ENCODE measurements around the gene PAX2. TPM values are rescaled to one million over a fixed set of nuclear protein-coding genes. Genes with fewer than 3 reads are reported as not detected.

The PAX2 gene
- total RNA-seq, 1 donor from 2014 or later = 0.34 TPM

GRCh38 chr10:100817268-100817839, 72.0 kb downstream of the PAX2 start:
- Histone ChIP-seq H4K20me1 (ENCODE audit: low read depth) (peaks cover 91% of the 10 kb centered on the region), H3F3A (ENCODE audit: low read depth) (peaks cover 30% of the 10 kb centered on the region), H3K4me1 (peaks cover 12% of the 10 kb centered on the region), H3K79me2 (ENCODE audit: low read depth) (no peaks in the 10 kb centered on the region), H3K4me3 (no peak overlapping the region), H3K4me2 (no peak overlapping the region), H2AFZ (replicated peaks) (no peak overlapping the region), H3K27me3 (peaks cover 99% of the 10 kb centered on the region), H3K9ac (no peak overlapping the region), H3K27ac (no peak overlapping the region), H3K36me3 (no peaks in the 10 kb centered on the region), H3K9me3 (ENCODE audit: low read depth) (no peaks in the 10 kb centered on the region)
- H3K4me1 Mint-ChIP-seq = peaks cover 13% of the 10 kb centered on the region
- DNase-seq (ENCODE audit: low spot score) = peak; percentile 70
- no peaks in the 10 kb centered on the region for H3K36me3 Mint-ChIP-seq
- no peaks in the 10 kb centered on the region for H3K9me3 Mint-ChIP-seq
- no peak overlapping the region for H3K27ac Mint-ChIP-seq
- peaks cover 32% of the 10 kb centered on the region for H3K27me3 Mint-ChIP-seq (ENCODE audit: insufficient read depth, low read depth)
- no peak overlapping the region for H3K4me3 Mint-ChIP-seq
- TF ChIP-seq EZH2 (IDR thresholded peaks at IDR 0.05) = peak; percentile 57
- no peak for TF ChIP-seq EZH2phosphoT487 (IDR thresholded peaks at IDR 0.05)
- TF ChIP-seq CTCF (IDR thresholded peaks at IDR 0.05) = peak; percentile 60

DNA sequence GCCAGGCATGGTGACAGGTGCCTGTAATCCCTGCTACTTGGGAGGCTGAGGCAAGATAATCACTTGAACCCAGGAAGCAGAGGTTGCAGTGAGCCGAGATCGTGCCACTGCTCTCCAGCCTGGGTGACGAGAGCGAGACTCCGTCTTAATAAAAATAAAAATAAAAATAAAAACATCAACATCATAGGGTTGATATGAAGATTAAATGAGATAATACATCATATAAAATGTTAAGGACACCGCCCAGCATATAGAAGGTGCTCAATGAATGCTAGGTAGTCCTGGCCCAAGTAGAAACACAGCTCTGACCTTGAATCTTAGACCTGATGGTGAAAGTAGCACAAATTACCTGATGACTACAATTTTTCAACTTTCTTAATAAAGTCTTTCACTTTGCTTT, 74.0 kb downstream of the PAX2 start:
- no peak overlapping the region for H3K4me2 ChIP-seq
- no peaks in the 10 kb centered on the region for H3K9me3 ChIP-seq (ENCODE audit: low read depth)
- H3K27ac ChIP-seq = no peak overlapping the region
- Mint-ChIP-seq H3K4me3 (no peak overlapping the region), H3K4me1 (peaks cover 13% of the 10 kb centered on the region), H3K9me3 (no peaks in the 10 kb centered on the region), H3K27me3 (ENCODE audit: insufficient read depth, low read depth) (peaks cover 38% of the 10 kb centered on the region), H3K27ac (no peak overlapping the region), H3K36me3 (no peaks in the 10 kb centered on the region)
- no peaks in the 10 kb centered on the region for H3K79me2 ChIP-seq (ENCODE audit: low read depth)
- peaks cover 90% of the 10 kb centered on the region for H4K20me1 ChIP-seq (ENCODE audit: low read depth)
- H2AFZ ChIP-seq (replicated peaks) = no peak overlapping the region
- no peaks in the 10 kb centered on the region for H3K36me3 ChIP-seq
- H3F3A ChIP-seq (ENCODE audit: low read depth) = peaks cover 30% of the 10 kb centered on the region
- no peak overlapping the region for H3K9ac ChIP-seq
- H3K4me1 ChIP-seq = peaks cover 12% of the 10 kb centered on the region
- peaks cover 99% of the 10 kb centered on the region for H3K27me3 ChIP-seq
- no peak overlapping the region for H3K4me3 ChIP-seq
- no peak for TF ChIP-seq CTCF (IDR thresholded peaks at IDR 0.05)
- TF ChIP-seq EZH2phosphoT487 (IDR thresholded peaks at IDR 0.05) = no peak
- no peak for TF ChIP-seq EZH2 (IDR thresholded peaks at IDR 0.05)
- DNase-seq (ENCODE audit: low spot score) = no peak

DNA sequence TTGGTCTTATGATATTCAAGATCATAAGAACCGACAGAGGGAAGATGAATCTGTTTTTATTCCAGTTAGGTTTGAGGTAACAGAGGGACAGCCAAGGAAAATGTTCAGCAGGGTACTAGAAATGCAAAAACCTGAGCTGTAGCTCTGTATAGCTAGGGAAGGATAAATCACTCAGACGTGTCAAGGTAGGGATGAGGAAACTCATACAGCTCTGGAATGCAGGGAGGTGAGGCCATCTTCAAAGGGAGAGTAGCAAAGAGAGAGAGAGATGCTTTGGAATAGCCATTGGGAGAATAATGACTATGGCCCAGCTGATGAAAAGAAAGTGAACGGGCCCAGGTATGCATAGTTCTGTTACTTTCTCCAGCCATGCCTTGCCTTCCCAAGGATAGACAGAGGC, 77.8 kb downstream of the PAX2 start:
- H3K4me3 Mint-ChIP-seq = peak overlapping the region; percentile 8
- Histone ChIP-seq H4K20me1 (ENCODE audit: low read depth) (peaks cover 91% of the 10 kb centered on the region), H3F3A (ENCODE audit: low read depth) (peaks cover 21% of the 10 kb centered on the region), H3K9ac (no peak overlapping the region), H3K4me3 (no peak overlapping the region), H3K4me2 (no peak overlapping the region), H3K4me1 (peaks cover 21% of the 10 kb centered on the region), H3K27ac (no peak overlapping the region), H3K27me3 (peaks cover 100% of the 10 kb centered on the region), H3K79me2 (ENCODE audit: low read depth) (no peaks in the 10 kb centered on the region), H3K9me3 (ENCODE audit: low read depth) (no peaks in the 10 kb centered on the region), H3K36me3 (no peaks in the 10 kb centered on the region), H2AFZ (replicated peaks) (no peak overlapping the region)
- H3K4me1 Mint-ChIP-seq = peaks cover 15% of the 10 kb centered on the region
- H3K27me3 Mint-ChIP-seq (ENCODE audit: insufficient read depth, low read depth) = peaks cover 55% of the 10 kb centered on the region
- no peaks in the 10 kb centered on the region for H3K9me3 Mint-ChIP-seq
- no peak overlapping the region for H3K27ac Mint-ChIP-seq
- no peaks in the 10 kb centered on the region for H3K36me3 Mint-ChIP-seq
- DNase-seq (ENCODE audit: low spot score) = no peak
- TF ChIP-seq EZH2 (IDR thresholded peaks at IDR 0.05) (peak; percentile 22), CTCF (IDR thresholded peaks at IDR 0.05) (no peak)
